Measurements from ENCODE around the gene IFNAR1.

The IFNAR1 gene

DNA sequence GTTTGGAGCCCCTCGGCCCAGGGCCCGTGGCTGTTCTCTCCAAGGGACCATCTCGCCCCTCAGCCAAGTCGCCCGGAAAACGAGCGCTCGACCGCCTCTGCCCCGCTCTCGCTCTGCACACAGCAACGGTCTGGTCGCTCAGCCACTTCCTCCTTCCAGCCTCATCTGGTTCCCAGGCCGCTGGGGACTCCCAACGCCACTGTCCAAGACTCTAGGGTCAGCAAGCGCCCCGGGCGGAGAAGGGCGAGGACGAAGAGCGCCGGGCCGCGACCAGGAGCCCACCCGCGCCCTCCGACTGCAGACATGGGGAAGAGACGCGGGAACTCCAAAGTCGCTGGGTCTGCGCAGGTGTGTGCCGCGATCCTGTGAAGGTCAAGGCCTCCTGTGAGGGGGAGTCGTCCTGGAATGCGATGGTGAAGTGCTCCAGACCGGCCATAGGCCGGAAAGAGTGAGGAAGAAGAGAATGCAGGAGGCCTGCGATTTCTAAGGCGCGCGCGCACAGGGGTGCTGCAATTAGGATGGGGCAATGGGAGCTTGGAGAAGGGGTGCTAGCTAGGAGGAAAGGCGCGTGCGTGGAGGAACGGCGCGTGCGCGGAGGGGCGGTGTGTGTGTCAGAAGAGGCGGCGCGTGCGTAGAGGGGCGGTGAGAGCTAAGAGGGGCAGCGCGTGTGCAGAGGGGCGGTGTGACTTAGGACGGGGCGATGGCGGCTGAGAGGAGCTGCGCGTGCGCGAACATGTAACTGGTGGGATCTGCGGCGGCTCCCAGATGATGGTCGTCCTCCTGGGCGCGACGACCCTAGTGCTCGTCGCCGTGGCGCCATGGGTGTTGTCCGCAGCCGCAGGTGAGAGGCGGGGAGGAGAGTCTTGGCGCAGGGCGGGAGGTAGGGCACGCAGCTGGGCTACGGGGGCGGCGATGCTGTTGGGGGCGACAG lies at the start of gene IFNAR1:
IFNAR1 (plus strand) TSS at position 680 of the 931 bp plus-strand sequence; CDS start at position 766, 86 bp downstream.
- DNase-seq (ENCODE audit: low spot score), result peak; percentile 96

DNA sequence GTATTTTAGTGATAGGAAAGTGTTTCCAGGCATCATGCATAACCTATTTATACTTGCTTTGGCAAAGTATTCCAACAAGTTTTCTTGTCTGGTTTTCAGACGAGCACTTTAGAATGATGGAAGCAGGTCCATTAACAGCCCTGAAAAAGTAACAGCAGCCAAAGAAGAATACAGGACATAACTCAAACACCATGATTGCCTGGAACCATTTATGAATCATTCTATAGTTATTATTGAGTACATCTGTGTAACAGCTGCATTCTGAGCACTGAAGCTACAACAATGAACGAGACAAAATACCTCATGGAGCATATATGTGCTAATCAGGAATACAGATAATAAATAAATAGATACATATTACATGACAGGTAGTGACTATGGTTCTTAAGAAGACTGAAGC lies 46.0 kb upstream of the IFNAR1 start:
- no peak for DNase-seq (ENCODE audit: low spot score)

DNA sequence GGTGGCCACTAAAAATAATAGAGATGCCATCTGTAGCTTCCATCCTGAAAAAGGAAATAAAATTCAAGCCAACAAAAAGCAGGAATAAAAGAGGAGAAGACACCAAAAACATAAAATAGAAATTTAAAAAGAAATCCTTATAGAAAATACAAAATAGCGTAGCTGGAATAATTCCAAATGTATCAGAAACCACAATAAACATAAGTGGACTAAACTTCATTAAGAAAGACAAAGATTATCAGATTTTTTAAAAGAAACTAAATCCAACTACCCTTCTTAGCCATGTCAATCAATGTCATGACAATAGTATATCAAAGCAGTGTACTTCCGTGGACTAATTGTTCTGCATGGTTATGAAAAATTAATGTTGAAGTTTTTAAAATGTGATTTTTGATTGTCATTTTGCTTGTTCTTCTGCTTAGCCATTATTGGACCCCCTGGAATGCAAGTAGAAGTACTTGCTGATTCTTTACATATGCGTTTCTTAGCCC lies 45.4 kb upstream of the IFNAR1 start:
- no peak for DNase-seq (ENCODE audit: low spot score)

DNA sequence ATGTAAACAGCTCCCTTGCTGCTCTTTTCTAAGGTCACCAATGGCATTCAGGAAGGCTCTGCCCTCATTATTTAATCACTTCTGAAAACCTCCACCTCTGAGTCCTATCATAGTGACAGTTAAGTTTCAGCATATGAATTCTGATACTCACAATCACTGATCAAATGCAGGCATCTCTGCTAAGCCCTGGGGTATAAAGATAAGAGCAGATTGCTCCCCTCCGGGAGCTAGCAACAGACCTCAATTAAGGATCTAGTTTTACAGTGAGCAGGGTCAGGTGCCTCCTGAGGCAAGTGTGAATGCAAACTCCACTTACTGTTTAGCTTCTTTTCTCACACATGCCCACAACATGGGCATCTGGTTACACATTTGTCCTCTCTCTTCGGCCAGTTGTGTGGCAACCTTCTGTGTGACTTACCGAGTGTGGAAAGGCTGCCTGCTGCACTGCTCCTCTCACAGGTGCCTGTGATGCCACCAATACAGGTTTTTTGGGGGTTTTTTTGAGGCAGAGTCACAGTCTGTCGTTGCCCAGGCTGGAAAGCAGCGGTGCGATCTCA lies 43.6 kb upstream of the IFNAR1 start:
- no peak for DNase-seq (ENCODE audit: low spot score)

DNA sequence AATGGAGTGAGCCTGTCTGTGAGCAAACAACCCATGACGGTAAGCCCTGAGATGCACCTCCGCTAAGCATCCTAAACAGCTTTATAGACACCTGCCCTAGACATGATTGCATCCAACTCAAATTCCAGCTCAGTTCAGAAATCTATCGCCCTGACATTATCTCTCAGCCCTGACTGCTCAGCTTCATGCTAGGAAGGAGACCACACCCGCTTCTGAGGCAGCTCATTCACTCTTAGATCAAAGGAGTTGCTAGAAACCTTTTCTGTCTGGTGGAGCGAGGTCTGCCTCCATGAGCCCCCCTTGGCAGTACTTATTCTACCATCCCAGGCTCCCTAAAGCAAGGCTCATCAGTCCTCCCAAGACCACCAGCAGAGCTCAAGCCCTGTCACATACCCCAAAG lies 41.6 kb upstream of the IFNAR1 start:
- no peak for DNase-seq (ENCODE audit: low spot score)

DNA sequence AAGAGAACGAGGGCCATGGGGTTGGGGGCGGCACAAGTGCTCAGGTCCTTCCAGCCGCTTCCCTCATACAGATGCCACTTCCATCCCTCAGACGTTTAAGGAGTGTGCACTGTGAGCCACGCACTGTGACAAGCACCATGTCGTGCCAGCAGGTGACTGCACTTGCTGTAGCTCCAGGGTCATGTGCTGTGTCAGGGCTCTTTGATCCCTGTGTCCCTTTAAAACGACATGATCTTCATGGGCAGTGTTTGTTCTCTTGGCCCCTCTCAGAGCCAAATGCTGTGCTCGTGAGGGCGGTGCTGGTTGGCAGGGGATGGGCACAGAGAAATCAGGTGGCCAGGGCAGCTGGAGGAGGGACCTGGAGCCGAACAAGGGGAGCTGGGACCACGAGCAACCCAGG lies 38.7 kb upstream of the IFNAR1 start:
- DNase-seq (ENCODE audit: low spot score), result no peak

DNA sequence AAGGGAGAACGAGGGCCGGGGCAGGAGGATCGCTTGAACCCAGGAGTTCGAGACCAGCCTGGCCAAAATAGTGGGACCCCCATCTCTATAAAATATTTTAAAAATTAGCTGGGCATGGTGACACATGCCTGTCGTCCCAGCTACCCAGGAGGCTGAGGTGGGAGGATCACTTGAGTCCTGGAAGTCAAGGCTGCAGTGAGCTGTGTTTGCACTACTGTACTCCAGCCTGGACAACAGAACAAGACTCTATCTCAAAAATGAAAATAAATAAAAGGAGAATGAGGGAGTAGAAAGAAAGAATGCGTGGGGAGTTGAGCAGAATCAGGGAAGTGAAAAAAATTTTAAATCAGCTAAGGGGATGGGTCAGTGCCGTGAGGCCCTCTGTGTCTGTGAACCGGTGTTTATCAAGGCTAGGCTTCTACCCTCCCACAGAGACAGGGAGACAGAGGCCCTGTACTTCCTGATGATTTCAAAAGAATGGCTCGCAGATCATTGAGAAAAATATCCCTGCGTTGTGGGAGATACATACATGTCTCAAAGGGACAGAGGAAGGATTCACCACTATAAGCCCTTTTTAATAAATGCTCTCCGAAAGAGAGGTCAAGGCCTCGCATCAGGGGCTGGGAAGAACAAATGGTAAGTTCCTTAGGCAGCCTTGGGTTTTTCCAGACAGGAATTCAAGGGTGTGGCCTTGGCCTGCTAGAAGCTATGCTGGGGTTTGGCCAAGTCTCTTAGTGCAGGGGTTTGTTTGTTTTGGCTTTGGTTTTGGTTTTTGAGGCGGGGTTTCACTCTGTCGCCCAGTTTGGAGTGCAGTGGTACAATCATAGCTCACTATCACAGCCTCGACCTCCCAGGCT lies 37.9 kb upstream of the IFNAR1 start:
- no peak for DNase-seq (ENCODE audit: low spot score)

DNA sequence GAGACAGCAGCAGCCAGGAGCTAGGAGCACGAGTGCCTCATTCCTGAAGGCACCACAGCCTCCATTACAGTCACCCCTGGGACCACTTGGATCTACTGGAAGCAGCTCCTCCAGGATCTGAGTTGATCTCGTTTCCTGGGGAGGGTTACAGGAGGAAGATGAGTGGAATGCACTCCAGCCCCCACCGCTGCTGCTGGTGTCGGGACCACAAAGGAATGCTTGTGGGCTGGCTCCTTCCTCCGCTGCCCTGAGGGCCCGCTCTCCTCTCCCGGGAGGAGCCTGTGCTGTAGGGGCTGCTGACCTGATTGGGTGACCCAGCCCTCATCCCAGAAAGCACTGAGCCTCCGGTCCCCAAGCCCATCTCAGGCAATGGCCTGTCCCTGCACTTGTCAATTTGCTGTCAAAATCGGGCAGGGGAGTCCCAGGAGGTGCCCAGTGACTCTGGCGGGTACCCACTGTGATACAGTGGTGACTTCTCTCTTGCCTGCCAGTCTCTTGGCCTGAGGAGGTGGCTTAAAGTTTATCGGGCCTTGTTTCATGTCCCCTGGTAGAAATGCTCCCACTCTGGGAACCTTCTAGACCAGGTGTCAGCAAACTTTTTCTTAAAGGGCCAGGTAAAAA lies 35.5 kb upstream of the IFNAR1 start:
- no peak for DNase-seq (ENCODE audit: low spot score)

DNA sequence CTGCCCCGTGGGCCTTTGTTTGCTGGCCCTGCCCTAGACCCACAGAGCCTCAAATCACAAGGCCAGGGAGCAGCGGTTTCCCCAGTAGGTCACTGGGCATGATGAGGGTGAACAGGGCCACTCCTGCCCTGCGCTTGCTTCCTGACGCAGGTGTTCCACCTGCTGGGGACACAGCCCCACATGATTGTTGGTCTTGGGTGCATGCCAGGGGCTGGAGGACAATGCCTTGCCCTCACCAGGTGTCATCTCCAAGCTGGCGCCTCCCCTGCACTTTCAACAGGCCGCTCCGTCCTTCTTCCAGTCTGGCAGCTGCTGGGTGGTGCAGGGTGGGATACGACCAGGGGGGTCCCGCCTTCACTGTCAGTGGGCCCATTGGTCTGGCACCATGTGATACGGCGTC lies 34.3 kb upstream of the IFNAR1 start:
- DNase-seq (ENCODE audit: low spot score), result no peak

DNA sequence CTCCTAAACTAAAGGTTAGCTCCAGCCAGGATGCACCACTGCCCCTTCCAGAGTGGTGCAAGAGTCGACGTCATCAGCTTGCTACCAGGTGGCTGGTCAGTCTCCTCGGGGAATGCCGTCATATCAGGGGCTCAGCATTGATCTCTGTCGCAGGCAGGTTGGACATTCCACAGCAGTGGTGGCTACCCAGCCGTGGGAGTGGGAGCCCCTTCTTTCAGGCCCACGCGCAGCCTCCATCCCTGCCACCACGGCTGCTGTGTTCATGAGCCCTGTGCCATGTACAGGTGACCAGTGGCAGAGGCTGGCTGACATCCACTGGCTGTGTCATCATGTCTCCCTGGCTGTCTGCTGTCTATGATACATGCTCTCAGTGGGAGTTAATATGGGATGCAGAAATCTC lies 33.1 kb upstream of the IFNAR1 start:
- no peak for DNase-seq (ENCODE audit: low spot score)

DNA sequence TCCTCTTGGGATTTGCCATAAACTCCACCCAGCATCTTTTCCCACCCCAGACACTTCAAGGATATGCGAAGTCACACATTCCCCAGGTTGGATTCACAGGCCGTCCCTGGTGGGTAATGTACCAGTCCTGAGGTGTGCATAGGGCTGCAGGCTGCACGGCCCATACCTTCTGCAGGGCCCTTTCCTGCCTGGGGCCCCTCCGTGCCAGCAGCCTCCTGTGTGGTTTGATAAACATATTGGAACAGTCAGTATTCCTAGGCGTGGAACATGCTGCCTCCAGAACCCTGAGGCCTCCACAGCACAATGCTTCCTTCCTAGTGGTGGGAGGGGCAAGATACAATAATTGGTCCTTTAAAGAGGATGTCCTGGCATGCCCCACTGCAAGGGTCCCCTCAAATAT lies 32.0 kb upstream of the IFNAR1 start:
- DNase-seq (ENCODE audit: low spot score), result no peak

DNA sequence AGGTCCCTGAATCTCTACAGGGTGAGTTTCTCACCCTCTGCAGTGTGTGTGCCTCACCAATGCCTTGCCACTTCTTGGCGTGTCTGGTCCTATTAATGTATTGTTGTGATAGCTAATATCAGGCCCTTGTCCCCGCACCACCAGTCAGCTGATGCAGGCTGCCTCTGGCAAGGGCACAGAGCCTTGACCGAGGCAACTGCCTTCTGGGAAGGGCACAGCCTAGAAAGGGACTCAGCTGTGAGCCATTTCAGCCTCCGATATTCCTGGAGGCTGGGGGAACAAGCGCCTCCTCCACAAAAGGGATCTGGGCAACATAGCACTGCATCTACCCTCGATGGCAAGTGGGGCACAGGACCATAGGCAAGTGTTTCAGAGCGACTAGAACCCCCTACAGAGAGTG lies 31.6 kb upstream of the IFNAR1 start:
- no peak for DNase-seq (ENCODE audit: low spot score)

DNA sequence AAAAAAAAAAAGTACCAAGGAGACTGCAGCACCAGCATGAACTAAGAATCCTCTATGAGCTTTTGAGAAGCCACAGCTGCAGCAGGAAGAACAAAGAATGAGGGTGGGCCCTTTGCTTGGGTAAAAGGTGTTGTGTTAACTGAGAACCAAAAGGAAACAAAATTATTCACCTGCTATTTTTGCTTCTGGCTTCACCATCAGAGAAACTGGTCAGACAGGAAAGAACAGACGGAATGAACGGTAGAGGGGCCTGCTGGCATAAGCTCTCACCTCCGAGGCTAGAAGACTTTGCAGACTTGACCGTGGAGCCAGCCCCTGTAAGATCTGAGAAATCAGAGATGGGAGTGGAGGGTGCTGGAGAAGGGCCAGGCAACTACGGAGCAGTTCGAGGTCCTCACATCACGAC lies 31.0 kb upstream of the IFNAR1 start:
- no peak for DNase-seq (ENCODE audit: low spot score)

DNA sequence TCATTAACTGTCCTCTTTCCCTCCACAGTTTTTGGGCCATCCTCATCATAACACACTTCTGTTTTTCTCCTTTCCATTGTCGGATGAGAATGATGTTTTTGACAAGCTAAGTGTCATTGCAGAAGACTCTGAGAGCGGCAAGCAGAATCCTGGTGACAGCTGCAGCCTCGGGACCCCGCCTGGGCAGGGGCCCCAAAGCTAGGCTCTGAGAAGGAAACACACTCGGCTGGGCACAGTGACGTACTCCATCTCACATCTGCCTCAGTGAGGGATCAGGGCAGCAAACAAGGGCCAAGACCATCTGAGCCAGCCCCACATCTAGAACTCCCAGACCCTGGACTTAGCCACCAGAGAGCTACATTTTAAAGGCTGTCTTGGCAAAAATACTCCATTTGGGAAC lies 28.6 kb upstream of the IFNAR1 start:
- DNase-seq (ENCODE audit: low spot score), result no peak

DNA sequence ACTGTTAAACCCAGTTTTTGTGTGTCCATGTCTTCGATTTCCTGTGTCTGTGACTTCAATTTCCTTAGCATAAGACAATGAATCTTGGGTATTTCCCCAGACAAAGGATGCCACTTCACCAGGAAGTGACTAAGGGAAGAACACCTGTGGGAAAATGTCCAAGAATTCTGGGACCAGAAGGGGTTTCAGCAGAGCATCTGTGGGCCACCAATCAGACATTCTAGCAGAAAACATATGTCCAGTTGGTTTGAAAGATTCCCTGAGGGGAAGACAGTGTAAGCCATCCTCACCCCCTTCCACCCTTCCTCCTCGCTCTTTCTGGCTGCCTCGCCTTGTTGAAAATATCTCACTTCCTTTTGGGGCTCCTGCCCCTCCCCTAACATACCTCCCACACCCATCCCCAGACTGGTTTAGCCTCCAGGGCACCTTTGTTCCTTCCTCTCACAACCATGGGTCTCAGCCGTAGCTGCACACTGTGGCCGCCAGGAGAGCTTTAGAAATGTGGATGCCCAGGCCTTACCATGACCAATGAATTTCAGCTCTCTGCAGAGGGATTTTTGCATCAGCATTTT lies 25.5 kb upstream of the IFNAR1 start:
- no peak for DNase-seq (ENCODE audit: low spot score)

DNA sequence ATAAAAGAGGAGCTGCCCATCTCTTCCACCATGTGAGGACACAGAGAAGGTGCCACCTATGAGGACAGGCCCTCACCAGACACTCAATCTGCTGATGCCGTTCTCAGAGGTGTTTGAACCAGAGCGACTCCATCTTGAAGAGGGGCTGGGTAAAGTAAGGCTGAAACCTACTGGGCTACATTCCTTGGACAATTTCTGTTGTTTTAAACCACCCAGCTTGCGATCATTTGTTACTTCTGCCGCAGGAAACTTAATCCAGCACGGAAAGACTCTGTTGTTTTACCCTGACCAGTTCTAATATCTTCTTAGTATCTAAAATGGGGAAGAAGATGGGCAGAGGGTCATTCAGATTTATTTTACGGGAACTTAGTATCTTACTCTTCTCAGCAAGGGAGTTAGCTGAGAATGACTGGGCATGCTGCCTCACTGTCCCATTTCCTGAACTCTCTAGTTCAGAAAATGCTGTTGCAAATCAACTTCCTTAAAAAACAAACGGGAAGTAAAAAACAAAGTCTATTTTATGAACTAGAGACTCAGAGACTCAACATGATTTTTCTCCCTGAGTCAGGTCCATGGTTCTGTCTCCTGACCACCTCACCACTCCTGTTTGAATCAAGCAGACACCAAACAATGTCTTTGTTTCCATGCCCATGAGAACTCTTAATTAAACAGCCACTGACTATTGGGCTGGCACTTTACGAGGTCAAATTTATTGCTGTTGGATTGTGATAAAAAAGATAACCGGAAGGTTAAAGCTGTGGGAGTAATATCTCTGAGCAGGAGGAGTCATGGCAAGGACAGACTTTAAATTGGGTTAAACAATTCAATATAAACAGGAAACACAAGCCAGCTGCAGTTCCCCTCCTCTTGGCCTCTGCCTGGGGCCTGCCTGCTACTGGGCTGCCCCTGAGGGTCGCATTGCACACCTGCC lies 23.8 kb upstream of the IFNAR1 start:
- DNase-seq (ENCODE audit: low spot score), result no peak

DNA sequence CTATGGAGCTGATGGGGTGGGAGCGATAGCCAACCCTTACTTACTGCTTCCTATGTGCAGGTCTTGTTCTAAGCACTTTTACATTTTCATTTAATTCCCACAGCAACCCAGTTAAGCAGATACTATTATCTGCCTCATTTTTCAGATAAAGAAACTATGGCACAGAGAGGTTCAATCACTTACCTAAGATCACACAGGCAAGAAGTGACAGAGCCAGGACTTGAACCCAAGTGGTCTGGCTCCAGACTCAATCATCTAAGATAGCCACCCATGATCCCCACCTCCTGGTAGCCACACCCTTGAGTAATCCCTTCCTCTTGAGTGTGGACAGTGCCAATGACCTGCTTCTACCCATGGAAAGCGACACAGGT lies 23.2 kb upstream of the IFNAR1 start:
- DNase-seq (ENCODE audit: low spot score), result no peak

DNA sequence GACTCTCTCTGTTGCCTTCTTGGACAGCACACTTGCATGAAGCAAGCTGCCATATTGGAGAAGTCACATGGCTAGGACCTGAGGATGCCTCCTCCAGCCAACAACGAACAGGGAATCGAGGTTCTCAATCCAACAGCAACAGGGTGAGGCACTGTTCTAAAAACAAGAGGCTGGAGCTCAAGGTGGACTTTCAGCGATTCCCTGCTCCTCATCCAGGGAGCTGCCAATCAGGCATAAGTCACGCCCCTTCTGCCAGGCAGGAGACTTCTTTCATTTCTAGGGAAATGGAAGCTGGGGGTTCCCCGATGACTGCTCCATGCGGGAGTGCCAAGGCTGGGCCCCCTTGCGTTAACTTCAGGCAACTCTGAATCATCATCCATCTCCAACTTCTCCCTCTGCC lies 22.7 kb upstream of the IFNAR1 start:
- DNase-seq (ENCODE audit: low spot score), result no peak

DNA sequence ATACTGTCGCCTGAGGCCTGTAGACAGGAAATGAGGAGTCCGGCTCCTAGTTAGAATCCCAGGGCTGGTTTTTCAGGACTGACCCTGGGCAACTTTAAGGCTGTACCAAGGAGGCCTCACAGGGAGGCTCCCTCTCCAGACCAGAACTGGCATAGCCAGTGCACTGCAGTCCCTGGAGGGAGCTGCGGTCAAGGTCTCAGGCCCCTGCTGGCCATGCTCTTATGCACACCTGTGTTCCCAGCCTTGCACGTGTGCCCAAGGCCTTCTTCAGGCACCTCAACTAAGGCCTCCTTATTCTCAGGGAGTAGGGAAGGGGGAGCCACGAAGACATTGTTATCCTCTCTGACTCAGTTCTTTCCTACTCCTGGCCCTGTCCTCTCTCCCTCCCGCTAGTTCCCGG lies 22.0 kb upstream of the IFNAR1 start:
- DNase-seq (ENCODE audit: low spot score), result peak; percentile 61

DNA sequence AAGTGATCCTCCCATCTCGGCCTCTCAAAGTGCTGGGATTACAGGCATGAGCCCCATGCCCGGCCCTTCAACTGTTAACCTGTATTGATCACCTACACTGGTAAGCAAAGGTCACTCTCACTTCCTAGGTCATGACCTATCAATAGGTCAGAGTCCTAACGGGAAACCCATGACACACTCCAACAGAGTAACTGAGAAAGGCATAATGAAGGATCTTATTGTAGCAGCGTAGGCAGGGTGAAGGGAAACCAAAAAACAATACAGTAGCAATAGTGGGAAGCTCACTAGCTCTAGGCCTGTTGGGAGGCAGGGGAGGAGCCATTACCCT lies 19.5 kb upstream of the IFNAR1 start:
- no peak for DNase-seq (ENCODE audit: low spot score)

DNA sequence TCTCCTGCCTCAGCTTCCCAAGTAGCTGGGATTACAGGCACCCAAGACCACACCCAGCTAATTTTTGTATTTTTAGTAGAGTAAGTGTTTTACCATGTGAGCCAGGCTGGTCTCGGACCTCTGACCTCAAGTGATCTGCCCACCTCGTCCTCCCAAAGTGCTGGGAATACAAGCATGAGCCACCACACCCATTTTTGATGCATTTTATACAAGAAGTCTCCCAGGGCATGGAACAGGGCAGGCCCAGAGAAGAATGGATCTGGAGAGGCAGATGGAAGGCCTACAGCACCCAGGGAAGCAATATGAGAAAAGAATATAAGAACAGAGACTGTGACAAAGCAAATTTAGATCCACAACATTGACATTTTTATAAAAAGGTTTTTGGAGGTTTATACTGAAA lies 18.8 kb upstream of the IFNAR1 start:
- no peak for DNase-seq (ENCODE audit: low spot score)

Measured in iPS-NIHi11 (cell line).